DND-41 (cell line): ENCODE data around the gene KCNIP4.

ENCODE experiments used
- ATAC-seq: fragments of 200-7000 bp; cut with Tn5 transposase; 3 replicates; pipeline ENCODE4 v1.9.1; 2021; ENCODE audit warnings: low read depth; ENCODE audit not compliant: insufficient read depth
- DNase-seq: peaks from one replicate; pipeline ENCODE4 v3.0.0-alpha.2; 2020
- H2AFZ ChIP-seq: 2 replicates; pipeline ENCODE4 v1.6.0; 2012; ENCODE audit warnings: low read depth, low read length
- H3K27ac ChIP-seq: 2 replicates; pipeline ENCODE4 v1.5.1; 2012; ENCODE audit warnings: low read length, inconsistent platforms
- H3K27me3 ChIP-seq: fragments of 200-600 bp; sonication (generic); 2 replicates; pipeline ENCODE4 v1.6.0; 2012; ENCODE audit warnings: low read length, mild to moderate bottlenecking, inconsistent platforms; ENCODE audit not compliant: insufficient read depth, poor library complexity
- H3K36me3 ChIP-seq: 2 replicates; pipeline ENCODE4 v1.5.1; 2012; ENCODE audit warnings: low read length, inconsistent platforms; ENCODE audit not compliant: insufficient read depth
- H3K4me1 ChIP-seq: 2 replicates; pipeline ENCODE4 v1.5.1; 2012; ENCODE audit warnings: mild to moderate bottlenecking, low read length; ENCODE audit not compliant: insufficient read depth
- H3K4me2 ChIP-seq: 2 replicates; pipeline ENCODE4 v1.6.0; 2012; ENCODE audit warnings: mild to moderate bottlenecking, moderate library complexity, low read length, inconsistent platforms; ENCODE audit not compliant: insufficient read depth
- H3K4me3 ChIP-seq, 2 experiments: fragments of 200-600 bp in 1 of 2; shearing (Covaris generic) in 1 of 2; 2 replicates each; pipeline ENCODE4 v1.5.1; 2012 to 2016; ENCODE audit warnings: inconsistent platforms in 2 of 2, low read length in 2 of 2, mild to moderate bottlenecking in 2 of 2, low read depth in 1 of 2, moderate library complexity in 1 of 2
- H3K79me2 ChIP-seq: 2 replicates; pipeline ENCODE4 v1.6.0; 2012; ENCODE audit warnings: low read length, inconsistent platforms; ENCODE audit not compliant: insufficient read depth
- H3K9ac ChIP-seq: 2 replicates; pipeline ENCODE4 v1.6.0; 2012; ENCODE audit warnings: low read depth, mild to moderate bottlenecking, inconsistent platforms, low read length, moderate library complexity
- H3K9me3 ChIP-seq: 2 replicates; pipeline ENCODE4 v1.5.1; 2012; ENCODE audit warnings: low read length, moderate library complexity, mild to moderate bottlenecking, inconsistent platforms; ENCODE audit not compliant: insufficient read depth, severe bottlenecking
- H4K20me1 ChIP-seq: 2 replicates; pipeline ENCODE4 v1.6.0; 2012; ENCODE audit warnings: low read length; ENCODE audit not compliant: insufficient read depth
- CTCF ChIP-seq: IDR thresholded peaks from 2 replicates; pipeline ENCODE4 v1.5.1; 2012; ENCODE audit warnings: borderline replicate concordance, low read length, moderate library complexity, mild to moderate bottlenecking; ENCODE audit not compliant: poor library complexity, severe bottlenecking; ENCODE audit errors: extremely low read depth
- EZH2 ChIP-seq: IDR thresholded peaks from 3 replicates; pipeline ENCODE4 v1.6.1; 2012; ENCODE audit warnings: borderline replicate concordance, low read depth, mild to moderate bottlenecking, moderate library complexity, low read length, inconsistent platforms; ENCODE audit not compliant: severe bottlenecking

The KCNIP4 gene

GRCh38 chr4:21191317-21191716, 757.3 kb downstream of the KCNIP4 start:
- ATAC-seq (no peak), DNase-seq (no peak)
- Histone ChIP-seq H4K20me1 (no peaks in the 10 kb centered on the region), H3K9ac (no peak overlapping the region), H3K27me3 (no peaks in the 10 kb centered on the region), H3K36me3 (no peaks in the 10 kb centered on the region), H3K27ac (no peak overlapping the region), H3K79me2 (no peaks in the 10 kb centered on the region), H3K9me3 (no peaks in the 10 kb centered on the region), H3K4me2 (no peak overlapping the region), H3K4me3 (no peak overlapping the region), H2AFZ (no peak overlapping the region), H3K4me1 (no peaks in the 10 kb centered on the region)
- no peak for TF ChIP-seq EZH2
- TF ChIP-seq CTCF, result no peak

GRCh38 chr4:21184788-21185187, 763.8 kb downstream of the KCNIP4 start:
- H3K36me3 ChIP-seq, result no peaks in the 10 kb centered on the region
- H3K4me1 ChIP-seq, result no peaks in the 10 kb centered on the region
- no peak overlapping the region for H2AFZ ChIP-seq
- no peaks in the 10 kb centered on the region for H3K79me2 ChIP-seq
- no peak overlapping the region for H3K4me3 ChIP-seq
- H4K20me1 ChIP-seq, result no peaks in the 10 kb centered on the region
- no peak overlapping the region for H3K4me2 ChIP-seq
- H3K9ac ChIP-seq, result no peak overlapping the region
- H3K27me3 ChIP-seq, result no peaks in the 10 kb centered on the region
- no peak overlapping the region for H3K27ac ChIP-seq
- DNase-seq (no peak), ATAC-seq (no peak)
- H3K9me3 ChIP-seq, result no peaks in the 10 kb centered on the region
- TF ChIP-seq EZH2, result no peak
- no peak for TF ChIP-seq CTCF

GRCh38 chr4:21181716-21182115, 766.9 kb downstream of the KCNIP4 start:
- no peaks in the 10 kb centered on the region for H3K9me3 ChIP-seq
- no peak overlapping the region for H3K4me2 ChIP-seq
- no peak overlapping the region for H2AFZ ChIP-seq
- no peaks in the 10 kb centered on the region for H4K20me1 ChIP-seq
- no peak for ATAC-seq
- H3K4me1 ChIP-seq, result no peaks in the 10 kb centered on the region
- no peak overlapping the region for H3K9ac ChIP-seq
- no peaks in the 10 kb centered on the region for H3K27me3 ChIP-seq
- no peak overlapping the region for H3K4me3 ChIP-seq
- H3K79me2 ChIP-seq, result no peaks in the 10 kb centered on the region
- DNase-seq, result no peak
- no peaks in the 10 kb centered on the region for H3K36me3 ChIP-seq
- TF ChIP-seq CTCF (no peak), EZH2 (no peak)
- no peak overlapping the region for H3K27ac ChIP-seq

GRCh38 chr4:21177871-21178270, 770.7 kb downstream of the KCNIP4 start:
- H3K4me2 ChIP-seq, result no peak overlapping the region
- TF ChIP-seq CTCF (no peak), EZH2 (no peak)
- no peaks in the 10 kb centered on the region for H4K20me1 ChIP-seq
- H3K9ac ChIP-seq, result no peak overlapping the region
- no peak overlapping the region for H2AFZ ChIP-seq
- H3K27me3 ChIP-seq, result no peaks in the 10 kb centered on the region
- ATAC-seq, result no peak
- DNase-seq, result no peak
- H3K4me3 ChIP-seq, result no peak overlapping the region
- no peaks in the 10 kb centered on the region for H3K4me1 ChIP-seq
- no peaks in the 10 kb centered on the region for H3K79me2 ChIP-seq
- H3K36me3 ChIP-seq, result no peaks in the 10 kb centered on the region
- no peak overlapping the region for H3K27ac ChIP-seq
- H3K9me3 ChIP-seq, result no peaks in the 10 kb centered on the region
